SHP77 (cell line): ENCODE data around the gene MYNN.

Source experiments
- DNase-seq, 2 experiments: peaks; one replicate each; lab custom pipeline; 2025; lab: John Stamatoyannopoulos, UW

MYNN gene

GRCh38 chr3:169777822-169778221 lies 4.6 kb downstream of the MYNN start:
- DNase-seq: no peak

GRCh38 chr3:169780742-169781141 lies 7.5 kb downstream of the MYNN start:
- DNase-seq: no peak

DNA sequence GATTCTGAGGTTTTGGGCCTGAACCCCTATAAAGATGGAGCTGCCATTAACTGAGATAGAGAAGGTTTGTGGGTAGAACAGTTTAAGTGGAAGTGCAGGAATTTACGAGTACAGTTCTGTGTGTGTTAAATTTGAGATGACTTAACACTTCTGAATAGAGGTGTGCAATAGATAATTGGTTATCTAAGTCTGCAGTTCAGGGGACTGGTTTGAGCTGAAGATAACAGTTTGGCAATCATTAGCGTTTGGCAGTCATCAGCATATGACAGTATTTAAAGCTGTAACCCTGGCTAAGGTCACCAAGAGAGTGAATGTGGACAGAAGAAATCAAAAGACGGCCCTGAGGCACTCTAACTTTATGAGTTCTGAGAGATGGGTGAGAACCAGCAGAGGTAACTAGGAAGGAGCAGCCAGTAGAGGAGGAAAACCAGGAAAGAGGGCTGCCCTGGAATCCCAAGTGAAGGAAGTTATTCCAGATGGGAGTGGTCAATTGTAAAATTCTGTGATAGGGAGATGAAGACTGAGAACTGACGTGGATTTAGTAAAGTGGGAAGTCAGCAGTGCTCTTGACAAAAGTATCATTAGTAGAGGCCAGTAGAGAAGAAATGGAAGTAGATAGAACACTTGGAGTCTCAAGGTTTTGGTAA lies 8.1 kb downstream of the MYNN start:
- no peak for DNase-seq

DNA sequence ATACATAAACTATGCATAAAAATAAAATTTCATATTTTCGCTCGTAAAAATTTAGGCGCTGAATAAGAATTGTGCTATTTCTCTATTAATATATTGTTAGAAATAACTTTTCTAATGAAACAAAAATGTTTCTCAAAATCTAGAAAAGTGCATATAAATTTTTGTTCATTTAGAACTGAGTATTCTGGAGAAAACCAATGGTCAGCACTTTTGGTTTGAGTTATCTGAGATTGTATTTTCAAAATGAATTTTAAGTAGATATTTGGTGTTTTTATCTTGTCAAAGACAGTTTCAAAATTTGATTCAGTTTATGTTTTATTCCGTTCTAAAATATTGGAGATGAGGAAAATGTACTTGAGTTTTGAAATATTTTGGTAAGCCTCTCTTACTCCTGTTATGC lies 13.9 kb downstream of the MYNN start:
- DNase-seq: no peak

DNA sequence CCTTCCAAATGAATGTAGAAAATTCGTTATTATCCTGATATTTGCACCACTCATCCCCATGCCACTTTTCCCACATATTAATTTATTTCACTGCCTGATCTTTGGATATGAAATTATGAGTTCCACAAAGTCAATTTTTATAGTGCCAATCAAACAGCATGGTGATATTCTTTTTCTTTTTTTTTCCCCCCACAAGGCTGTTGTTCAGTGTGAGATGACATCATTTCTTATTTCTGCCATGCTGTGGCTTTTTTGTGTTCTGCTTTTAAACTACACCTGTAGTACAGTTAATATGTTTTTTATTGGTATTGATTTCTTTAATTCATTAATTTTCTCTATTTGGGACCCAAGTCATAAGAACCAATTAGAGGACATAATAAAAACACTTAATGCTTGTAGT lies 14.6 kb downstream of the MYNN start:
- DNase-seq: no peak

DNA sequence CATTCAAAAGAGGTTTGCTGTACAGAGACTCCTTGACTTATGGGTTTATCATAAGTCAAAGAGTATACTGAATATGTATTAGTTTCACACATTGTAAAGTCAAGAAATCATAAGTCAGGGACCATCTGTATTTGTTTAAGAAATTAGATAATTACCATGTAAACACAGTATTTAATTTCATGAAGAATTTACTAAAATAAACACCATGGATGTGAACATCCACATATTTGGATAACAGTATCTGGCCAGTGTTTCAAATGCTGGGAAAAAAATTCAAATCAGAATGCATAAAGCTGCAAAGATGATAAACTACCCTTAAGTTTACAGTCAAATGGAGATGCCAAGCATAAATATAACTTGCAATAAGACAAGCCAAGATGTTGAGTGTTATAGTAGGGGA lies 17.0 kb downstream of the MYNN start:
- DNase-seq: no peak

DNA sequence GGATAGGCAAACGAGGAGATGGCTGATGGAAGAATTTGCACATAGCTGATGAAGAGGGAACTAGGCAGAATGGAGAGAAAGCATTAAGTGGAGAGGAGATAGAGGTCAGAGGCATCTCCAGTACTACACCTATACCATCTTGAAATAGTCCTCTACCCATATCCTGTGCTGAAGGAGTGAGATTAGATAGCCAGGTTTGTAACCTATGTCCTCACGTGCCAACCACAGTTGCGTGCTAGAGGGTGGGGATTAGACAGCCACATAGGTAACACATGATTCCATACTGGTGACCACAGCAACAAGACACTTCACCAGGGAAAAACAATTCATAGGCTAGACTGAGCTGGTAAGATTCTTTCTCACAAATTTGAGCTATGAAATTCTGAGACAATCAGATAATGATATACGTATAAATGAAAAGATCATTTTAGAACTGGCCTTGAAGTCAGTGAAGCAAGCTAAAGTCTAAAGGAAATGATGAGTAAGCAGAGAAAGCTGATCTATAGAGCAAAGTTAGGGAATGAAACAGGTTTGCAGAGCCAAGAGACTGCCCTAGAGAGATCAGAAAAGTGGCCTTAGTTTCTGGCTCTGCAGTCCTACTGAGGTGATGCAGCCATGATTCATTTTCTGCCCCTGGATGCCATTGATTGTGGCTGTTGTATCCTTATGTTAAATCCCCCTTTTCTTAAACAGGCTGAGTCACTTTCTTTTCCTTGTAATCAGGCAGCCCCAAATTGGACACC lies 17.7 kb downstream of the MYNN start:
- DNase-seq: no peak

DNA sequence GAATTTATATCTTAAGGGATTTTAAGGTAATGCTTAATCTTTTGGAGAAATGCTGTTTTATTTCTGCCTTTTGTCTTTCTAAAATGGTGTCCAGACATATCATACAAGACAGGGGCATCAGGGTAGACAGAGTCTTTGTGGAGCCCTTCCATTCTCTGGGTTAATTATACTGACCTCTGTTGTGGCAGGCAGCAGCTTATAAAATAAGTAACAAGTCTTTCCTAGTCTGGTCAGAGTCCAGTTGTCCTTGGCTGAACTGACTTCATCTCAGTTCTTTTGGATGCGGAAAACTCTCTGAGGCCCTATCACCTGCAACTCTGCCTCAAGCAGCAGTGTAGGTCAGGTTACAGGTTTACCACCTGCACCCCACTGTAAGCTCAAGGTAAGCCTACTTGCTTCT lies 19.2 kb downstream of the MYNN start:
- no peak for DNase-seq

- no peak for DNase-seq
Observed at GRCh38 chr3:169804681-169805080, 31.5 kb downstream of the MYNN start.

DNA sequence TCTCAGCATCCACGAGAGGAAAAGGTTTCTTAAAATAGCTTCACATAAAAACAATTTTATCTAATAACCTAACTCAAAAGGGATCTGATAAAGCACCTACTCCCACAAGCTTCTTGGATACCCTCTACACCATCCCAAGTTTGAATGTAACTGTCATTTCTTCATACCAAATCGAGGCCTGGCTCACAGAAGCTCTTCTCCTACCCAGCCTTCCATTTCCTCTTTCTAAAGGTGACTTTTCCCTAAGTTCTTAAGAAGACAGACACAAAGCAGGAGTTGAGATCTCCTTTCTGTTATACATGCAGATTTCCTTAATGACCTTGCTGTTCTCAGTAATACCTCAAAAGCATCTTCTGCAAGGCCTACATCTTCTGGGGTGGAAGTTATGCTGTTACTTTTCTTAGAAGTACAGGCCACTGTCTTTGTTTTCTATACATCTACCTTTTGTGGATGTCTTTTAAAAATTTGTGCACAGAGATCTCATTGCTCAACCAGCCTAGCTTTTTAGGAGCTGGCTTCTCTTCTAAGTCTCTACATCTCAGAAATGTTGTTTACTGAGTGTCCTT lies 36.1 kb downstream of the MYNN start:
- no peak for DNase-seq

DNA sequence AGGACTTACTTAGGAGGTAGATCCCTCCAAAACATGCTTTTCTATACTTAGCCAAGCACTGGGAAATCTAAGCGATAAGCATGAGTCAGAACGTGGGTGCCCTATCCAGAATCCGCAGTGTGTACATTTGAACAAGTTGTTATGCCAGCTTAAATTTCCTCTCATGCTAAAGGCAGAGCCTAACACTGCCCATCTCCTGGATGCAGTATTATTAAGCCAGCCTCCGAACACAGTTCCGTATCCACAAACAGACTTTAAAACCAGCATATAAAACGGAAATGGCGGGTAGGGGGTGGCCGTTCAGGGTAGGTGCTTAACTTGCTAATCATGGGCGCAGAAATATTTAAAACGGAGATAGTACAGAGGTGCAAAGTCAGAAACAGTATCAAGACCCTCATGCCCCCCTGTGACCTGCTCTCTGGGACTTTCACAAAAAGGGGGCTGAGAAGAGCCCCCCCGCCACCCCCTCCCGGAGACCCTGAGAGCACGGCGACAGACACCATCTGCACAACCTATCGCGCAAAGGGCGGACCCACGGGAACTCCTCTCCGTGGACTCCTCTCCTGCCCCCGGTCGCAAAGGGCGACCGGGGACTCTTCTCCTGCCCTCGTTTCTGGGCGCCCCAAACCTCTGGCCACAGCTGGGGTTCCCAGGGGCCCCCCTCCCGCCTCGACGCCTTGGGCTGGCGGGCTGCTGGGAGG lies 38.6 kb downstream of the MYNN start:
- DNase-seq: peak; percentile 41 to 52

- peak; percentile 91 to 96 for DNase-seq
Observed at GRCh38 chr3:169812332-169813235, 39.4 kb downstream of the MYNN start, which contains the start of the genes LRRC34 and LRRIQ4. LRRC34 (minus strand) TSS chr3:169812904; CDS start chr3:169812548, 356 bp downstream. LRRIQ4 (plus strand) TSS chr3:169812870; CDS start chr3:169821922, 9,052 bp downstream.

DNA sequence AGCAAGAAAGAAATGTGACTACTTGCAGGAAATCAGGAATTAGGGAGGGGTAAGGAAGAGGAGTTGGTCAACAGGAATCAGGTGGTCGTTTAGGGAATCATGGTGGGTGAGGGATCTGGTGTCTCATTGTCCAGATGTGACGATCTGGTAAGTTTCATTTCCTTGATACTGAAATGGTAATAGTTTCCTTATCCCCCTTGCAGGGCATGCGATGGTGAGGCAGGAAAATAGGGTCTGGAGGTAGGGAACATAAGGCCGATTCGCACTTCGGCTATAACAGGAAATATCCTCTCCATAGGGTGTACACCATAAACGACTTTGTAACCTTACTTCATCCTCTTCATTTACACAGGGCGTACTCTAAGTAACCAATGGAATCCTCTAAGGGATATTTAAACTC lies 40.1 kb downstream of the MYNN start:
- DNase-seq: peak in 1 of 2 experiments; percentile 31

DNA sequence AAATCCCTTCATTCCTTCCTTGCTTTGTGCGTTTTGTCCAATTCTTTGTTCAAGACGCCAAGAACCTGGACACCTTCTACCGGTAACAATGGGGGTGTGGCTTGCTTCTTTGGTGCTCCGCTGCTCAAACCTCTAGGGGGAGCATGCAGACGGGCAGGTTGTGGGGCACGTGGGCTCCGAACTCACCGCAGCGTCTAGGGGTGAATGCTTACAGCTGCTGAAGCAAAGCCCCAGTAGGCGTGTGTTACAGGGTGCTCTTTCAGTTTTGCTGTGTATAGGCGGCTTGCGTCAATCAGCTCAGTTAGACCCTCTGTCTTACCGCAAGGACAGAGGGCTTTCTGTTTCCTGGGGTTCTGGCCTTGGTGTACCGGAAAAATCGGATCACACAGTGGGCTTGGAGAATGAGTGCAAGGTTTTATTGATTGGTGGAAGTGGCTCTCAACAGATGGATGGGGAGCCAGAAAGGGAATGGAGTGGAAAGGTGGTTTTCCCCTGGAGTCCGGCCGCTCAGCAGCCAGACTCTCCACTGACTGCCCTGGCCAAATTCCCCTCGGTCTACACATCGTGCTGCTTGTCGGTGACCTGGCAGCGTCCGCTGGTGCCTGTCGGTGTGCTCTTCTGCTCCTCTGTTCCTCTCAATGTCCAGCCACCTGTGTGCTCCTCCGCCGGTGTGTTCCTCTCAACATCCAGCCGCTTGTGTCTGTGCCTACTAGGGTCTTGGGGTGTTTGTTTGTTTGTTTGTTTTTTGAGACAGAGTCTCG lies 40.7 kb downstream of the MYNN start:
- DNase-seq: peak; percentile 65 to 82

DNA sequence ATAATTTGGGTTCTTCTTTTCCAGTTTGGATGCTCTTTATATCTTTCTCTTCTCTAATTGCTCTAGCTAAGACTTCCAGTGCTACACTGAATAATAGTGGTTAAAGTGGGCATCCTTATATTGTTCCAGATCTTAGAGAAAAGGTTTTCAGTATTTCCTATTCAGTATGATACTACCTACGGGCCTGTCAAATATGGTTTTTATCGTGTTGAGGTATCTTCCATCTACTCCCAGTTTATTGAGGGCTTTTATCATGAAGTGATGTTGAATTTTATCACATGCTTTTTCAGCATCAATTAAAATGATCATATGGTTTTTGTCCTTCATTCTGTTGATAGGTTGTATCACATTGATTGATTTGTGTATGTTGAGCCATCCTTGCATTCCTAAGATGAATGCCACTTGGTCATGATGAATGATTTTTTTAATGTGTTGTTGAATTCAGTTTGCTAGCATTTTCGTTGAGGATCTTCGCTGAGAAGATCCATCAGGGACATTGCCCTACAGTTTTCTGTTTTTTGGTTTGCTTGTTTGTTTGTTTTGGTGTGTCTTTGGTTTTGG lies 42.5 kb downstream of the MYNN start:
- DNase-seq: no peak

GRCh38 chr3:169818316-169818715 lies 45.1 kb downstream of the MYNN start:
- DNase-seq: no peak

- no peak for DNase-seq
Observed at GRCh38 chr3:169822091-169822490, 48.9 kb downstream of the MYNN start.

GRCh38 chr3:169822540-169822939 lies 49.3 kb downstream of the MYNN start:
- no peak for DNase-seq

- DNase-seq: peak; percentile 24
Observed at GRCh38 chr3:169822983-169823382, 49.8 kb downstream of the MYNN start.

DNA sequence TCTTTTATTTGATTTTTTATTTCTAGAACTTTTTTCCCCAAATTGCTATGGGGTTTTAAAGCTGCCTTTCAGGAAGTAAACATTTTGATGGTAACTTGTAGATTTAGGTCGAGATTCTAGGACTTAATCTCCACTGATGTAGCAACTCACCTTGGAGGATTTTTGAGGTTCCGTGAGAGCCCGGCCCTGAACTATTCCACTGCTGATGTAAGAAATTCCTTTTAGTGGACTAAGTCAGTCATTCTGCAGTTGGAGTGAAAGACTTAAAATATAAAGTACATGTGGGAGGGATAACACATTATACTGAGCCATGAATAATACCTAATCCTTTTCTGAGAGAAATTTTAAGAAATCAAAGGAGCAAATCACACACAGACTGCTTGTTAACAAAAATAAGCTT lies 52.1 kb downstream of the MYNN start:
- no peak for DNase-seq
